ENCODE results near the gene CTSS. TPM values are rescaled to one million over a fixed set of nuclear protein-coding genes. Genes with fewer than 3 reads are reported as not detected.

CTSS gene
- total RNA-seq, 3 donors from 2014 or later (not counting 1 experiment from before 2014, with no cell fraction given): 169 to 245 (median 229) TPM

DNA sequence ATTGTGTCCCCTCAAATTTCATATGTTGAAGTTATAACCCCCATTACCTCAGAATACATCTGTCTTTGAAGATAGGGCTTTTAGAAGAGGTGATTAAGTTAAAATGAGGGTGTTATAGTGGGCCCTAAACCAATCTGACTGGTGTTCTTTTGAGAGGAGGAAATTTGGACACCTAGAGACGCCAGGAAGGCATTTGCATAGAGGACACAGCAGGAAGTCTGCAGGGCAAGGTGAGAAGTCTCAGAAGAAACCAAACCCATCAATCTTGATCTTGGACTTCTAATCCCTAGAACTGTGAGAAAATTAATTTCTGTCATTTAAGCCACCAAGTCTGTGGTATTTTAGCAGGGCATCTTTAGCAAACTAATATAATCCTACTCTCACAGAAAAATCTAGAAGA is 81.7 kb downstream of the CTSS start:
- H3K36me3 Mint-ChIP-seq: no peaks in the 10 kb centered on the region
- H3K27ac ChIP-seq (ENCODE audit: low read length): peak overlapping the region; percentile 24
- DNase-seq (peak in 1 of 2 donors; percentile 49), ATAC-seq (peak; percentile 81 to 93 (median 89))
- H3K4me1 ChIP-seq (ENCODE audit: control insufficient read depth, insufficient read depth, low read length): peaks cover 15% of the 10 kb centered on the region
- H3K9me3 ChIP-seq (ENCODE audit: control insufficient read depth, insufficient read depth, low read length): no peaks in the 10 kb centered on the region
- H3K4me1 Mint-ChIP-seq: peaks cover 6 to 11% of the 10 kb centered on the region in 2 donors
- H3K36me3 ChIP-seq (ENCODE audit: control insufficient read depth, insufficient read depth, low read length): peaks cover 11% of the 10 kb centered on the region
- H3K9me3 Mint-ChIP-seq: no peaks in the 10 kb centered on the region
- H3K4me3 ChIP-seq (ENCODE audit: low read length): no peak overlapping the region
- peak overlapping the region; percentile 81 to 84 for H3K27ac Mint-ChIP-seq
- H3K27me3 ChIP-seq (ENCODE audit: control insufficient read depth, insufficient read depth, low read length): no peaks in the 10 kb centered on the region
- H3K27me3 Mint-ChIP-seq (ENCODE audit: low read depth in 2 of 2): no peaks in the 10 kb centered on the region
- WGBS (ENCODE audit: insufficient coverage): 0% methylated on average over 1 of the region's 1 CpG
- intact Hi-C loops (cut with micrococcal nuclease): no loop called here
- H3K4me3 Mint-ChIP-seq: peak overlapping the region; percentile 64
- TF ChIP-seq CTCF (IDR thresholded peaks at IDR 0.05): no peak

Other genes starting within 250 kb of the CTSS start
- gene ADAMTSL4, start 216.4 kb downstream of the CTSS start, total RNA-seq: 1 to 10 TPM; 1.7 to 2.9 (median 2.9) TPM
- 1,000 to 10,000 TPM in 1 of 3 donors, 100 to 1,000 TPM in 2; 929 to 1,396 (median 938) TPM for gene MCL1, start 186.2 kb downstream of the CTSS start, total RNA-seq
- gene ENSA, start 136.2 kb downstream of the CTSS start, total RNA-seq: 100 to 1,000 TPM; 185 to 228 (median 220) TPM
- gene GOLPH3L, start 68.6 kb downstream of the CTSS start, total RNA-seq: 10 to 100 TPM in 2 of 3 donors, 1 to 10 TPM in 1; 6.2 to 13.6 (median 10.3) TPM
- gene HORMAD1, start 44.9 kb downstream of the CTSS start, total RNA-seq: under 1 TPM in 2 of 3 donors, not detected in 1; 0.57 to 0.65 TPM
- 10 to 100 TPM in 1 of 3 donors, 1 to 10 TPM in 2; 9.1 to 11.0 (median 9.1) TPM for gene CTSK, start 42.5 kb upstream of the CTSS start, total RNA-seq
- 10 to 100 TPM; 34.0 to 41.4 (median 38.2) TPM for gene ARNT, start 110.8 kb upstream of the CTSS start, total RNA-seq
- gene CTXND2, start 121.4 kb upstream of the CTSS start, total RNA-seq: not detected
- 10 to 100 TPM; 64.6 to 74.3 (median 70.5) TPM for gene SETDB1, start 160.6 kb upstream of the CTSS start, total RNA-seq
- gene CERS2, start 209.1 kb upstream of the CTSS start, total RNA-seq: 100 to 1,000 TPM; 122 to 129 (median 127) TPM
- under 1 TPM in 1 of 3 donors, not detected in 2; 0.25 TPM for gene ANXA9, start 216.5 kb upstream of the CTSS start, total RNA-seq
- gene MINDY1, start 241.1 kb upstream of the CTSS start, total RNA-seq: 10 to 100 TPM; 14.0 to 15.6 (median 15.2) TPM
- 10 to 100 TPM; 11.4 to 14.1 (median 13.5) TPM for gene PRUNE1, start 242.7 kb upstream of the CTSS start, total RNA-seq